Activated T-helper 2 cell treated with anti-CD3 and anti-CD28 coated beads, Interferon-gamma antibody, Interleukin-2, Interleukin-4, amounts not matched to agents 10 μg/mL and 5 μg/mL and 100 μg/mL, durations not matched to agents 14 hours and 24 hours and 36 hours (primary cell): ENCODE results near the gene ARTN. TPM values are rescaled to one million over a fixed set of nuclear protein-coding genes. Genes with fewer than 3 reads are reported as not detected.

Experiments
- total RNA-seq: library from RNA; stranded (reverse); gene quantifications from 2 replicates; pipeline ENCODE4 v1.2.3, GENCODE V29; 2022

ARTN gene
- total RNA-seq, 1 donor from 2014 or later = 0.39 TPM

Other genes with a start within 250 kb of the ARTN start
- gene ST3GAL3, start 226.3 kb upstream of the ARTN start, total RNA-seq = 22.0 and 26.1 TPM in 2 replicates
- gene IPO13, start 13.1 kb downstream of the ARTN start, total RNA-seq = 26.4 and 26.8 TPM in 2 replicates
- 48.2 and 49.5 TPM in 2 replicates for gene DPH2, start 36.2 kb downstream of the ARTN start, total RNA-seq
- gene ATP6V0B, start 41.2 kb downstream of the ARTN start, total RNA-seq = 156 and 160 TPM in 2 replicates
- 53.9 and 57.7 TPM in 2 replicates for gene B4GALT2, start 45.4 kb downstream of the ARTN start, total RNA-seq
- 2.1 and 2.3 TPM in 2 replicates for gene CCDC24, start 57.8 kb downstream of the ARTN start, total RNA-seq
- gene SLC6A9, start 97.7 kb downstream of the ARTN start, total RNA-seq = 2.1 and 3.2 TPM in 2 replicates
- gene KLF17, start 185.0 kb downstream of the ARTN start, total RNA-seq = not detected in 2 replicates
- not detected in 2 replicates for gene KLF18, start 207.8 kb downstream of the ARTN start, total RNA-seq